ENCODE results near the gene SH3BP4.

DNA sequence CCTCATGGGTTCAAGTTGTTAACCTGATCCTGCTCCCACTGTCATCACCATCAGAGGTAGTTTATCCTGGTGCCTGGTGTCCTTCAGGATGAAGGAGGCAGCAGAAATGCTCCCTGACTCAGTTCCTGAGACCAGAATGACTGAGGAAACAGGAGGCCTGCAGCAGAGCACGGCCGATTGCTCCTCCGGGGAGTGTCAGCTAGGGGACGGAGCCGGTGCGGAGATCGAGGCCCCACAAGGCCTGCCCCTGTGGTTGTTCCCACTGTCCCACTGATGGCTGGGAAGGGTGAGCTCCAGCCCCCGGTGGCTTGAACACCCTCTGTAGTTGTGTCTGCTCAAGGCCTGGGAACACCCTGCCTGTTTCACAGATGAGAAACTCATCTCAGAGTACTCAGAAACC lies 45.6 kb downstream of the SH3BP4 start:
- no peak for TF ChIP-seq POLR2AphosphoS5 (IDR thresholded peaks at IDR 0.05)
- TF ChIP-seq, protein P1, sequence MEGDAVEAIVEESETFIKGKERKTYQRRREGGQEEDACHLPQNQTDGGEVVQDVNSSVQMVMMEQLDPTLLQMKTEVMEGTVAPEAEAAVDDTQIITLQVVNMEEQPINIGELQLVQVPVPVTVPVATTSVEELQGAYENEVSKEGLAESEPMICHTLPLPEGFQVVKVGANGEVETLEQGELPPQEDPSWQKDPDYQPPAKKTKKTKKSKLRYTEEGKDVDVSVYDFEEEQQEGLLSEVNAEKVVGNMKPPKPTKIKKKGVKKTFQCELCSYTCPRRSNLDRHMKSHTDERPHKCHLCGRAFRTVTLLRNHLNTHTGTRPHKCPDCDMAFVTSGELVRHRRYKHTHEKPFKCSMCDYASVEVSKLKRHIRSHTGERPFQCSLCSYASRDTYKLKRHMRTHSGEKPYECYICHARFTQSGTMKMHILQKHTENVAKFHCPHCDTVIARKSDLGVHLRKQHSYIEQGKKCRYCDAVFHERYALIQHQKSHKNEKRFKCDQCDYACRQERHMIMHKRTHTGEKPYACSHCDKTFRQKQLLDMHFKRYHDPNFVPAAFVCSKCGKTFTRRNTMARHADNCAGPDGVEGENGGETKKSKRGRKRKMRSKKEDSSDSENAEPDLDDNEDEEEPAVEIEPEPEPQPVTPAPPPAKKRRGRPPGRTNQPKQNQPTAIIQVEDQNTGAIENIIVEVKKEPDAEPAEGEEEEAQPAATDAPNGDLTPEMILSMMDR (IDR thresholded peaks at IDR 0.05), result no peak
- no peak for TF ChIP-seq POLR2A (IDR thresholded peaks at IDR 0.05)
- no peak for TF ChIP-seq EP300 (IDR thresholded peaks at IDR 0.05; ENCODE audit: low read depth)

All from transverse colon (tissue), 4 donors.